GM18517 (cell line): ENCODE measurements around the gene RAD54L.
"Not testable (repeated sequence)": the region's sequence is repeated elsewhere in the genome, so short reads cannot be mapped to it uniquely, and the experiment has no call there.

Source experiments
- ATAC-seq: cut with Tn5 transposase; IDR thresholded peaks from one replicate; pipeline ENCODE4 v1.9.1; 2021; ENCODE audit warnings: mild to moderate bottlenecking, moderate library complexity; ENCODE audit not compliant: unreplicated experiment

Gene RAD54L

DNA sequence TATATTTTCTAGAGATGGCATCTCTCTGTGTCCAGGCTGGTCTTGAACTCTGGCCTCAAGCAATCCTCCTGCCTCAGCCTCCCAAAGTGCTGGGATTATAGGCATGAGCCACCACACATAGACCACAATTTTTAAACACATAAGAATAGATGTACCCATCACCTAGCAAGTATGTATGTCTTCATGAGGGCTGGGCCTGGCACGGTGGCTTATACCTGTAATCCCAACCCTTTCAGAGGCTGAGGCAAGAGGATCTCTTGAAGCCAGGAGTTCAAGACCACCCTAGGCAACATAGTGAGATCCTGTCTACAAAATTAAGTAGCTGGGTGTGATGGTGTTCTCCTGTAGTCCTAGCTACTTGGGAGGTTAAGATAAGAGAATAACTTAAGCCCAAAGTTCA lies 69.8 kb downstream of the RAD54L start:
- no peak for ATAC-seq

DNA sequence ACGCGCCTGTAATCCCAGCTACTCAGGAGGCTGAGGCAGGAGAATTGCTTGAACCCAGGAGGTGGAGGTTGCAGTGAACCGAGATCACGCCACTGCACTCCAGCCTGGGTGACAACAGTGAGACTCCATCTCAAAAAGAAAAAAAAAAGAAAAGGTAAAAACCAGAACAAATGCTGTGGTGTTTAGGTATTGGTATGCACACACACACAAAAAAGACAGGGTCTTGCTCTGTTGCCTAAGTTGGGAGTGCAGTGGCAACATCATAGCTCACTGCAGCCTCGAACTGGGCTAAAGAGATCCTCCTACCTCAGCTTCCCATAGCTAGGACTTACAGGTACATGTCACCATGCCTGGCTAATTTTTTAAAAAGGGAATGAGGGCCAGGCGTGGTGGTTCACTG lies 71.7 kb downstream of the RAD54L start:
- ATAC-seq: not testable (repeated sequence)

DNA sequence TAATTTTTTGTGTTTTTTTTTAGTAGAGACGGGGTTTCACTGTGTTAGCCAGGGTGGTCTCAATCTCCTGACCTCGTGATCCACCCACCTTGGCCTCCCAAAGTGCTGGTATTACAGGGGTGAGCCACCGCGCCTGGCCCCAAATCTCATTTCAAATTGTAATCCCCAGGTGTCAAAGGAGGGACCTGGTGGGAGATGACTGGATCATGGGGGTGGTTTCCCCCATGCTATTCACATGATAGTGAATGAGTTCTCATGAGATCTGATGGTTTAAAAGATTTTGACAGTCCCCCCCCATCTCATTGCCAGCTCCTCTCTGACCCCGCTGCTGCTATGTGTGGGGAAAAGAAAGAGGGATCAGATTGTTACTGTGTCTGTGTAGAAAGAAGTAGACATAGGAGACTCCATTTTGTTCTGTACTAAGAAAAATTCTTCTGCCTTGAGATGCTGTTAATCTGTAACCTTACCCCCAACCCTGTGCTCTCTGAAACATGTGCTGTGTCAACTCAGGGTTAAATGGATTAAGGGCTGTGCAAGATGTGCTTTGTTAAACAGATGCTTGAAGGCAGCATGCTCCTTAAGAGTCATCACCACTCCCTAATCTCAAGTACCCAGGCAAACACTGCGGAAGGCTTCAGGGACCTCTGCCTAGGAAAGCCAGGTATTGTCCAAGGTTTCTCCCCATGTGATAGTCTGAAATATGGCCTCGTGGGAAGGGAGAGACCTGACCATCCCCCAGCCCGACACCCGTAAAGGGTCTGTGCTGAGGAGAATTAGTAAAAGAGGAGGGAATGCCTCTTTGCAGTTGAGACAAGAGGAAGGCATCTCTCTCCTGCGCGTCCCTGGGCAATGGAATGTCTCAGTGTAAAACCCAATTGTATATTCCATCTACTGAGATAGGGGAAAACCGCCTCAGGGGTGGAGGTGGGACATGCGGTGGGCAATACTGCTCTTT lies 72.7 kb downstream of the RAD54L start:
- not testable (repeated sequence) for ATAC-seq

DNA sequence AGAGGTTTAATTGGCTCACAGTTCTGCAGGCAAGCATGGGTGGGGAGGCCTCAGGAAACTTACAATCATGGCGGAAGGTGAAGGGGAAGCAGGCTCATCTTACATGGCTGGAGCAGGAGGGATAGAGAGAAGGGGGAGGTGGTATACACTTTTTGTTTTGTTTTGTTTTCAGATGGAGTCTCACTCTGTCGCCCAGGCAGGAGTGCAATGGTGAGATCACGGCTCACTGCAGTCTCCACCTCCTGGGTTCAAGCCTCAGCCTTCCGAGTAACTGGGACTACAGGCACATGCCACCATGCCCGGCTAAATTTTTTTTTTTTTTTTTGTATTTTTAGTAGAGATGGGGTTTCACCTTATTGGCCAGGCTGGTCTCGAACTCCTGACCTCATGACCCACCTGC lies 74.6 kb downstream of the RAD54L start:
- ATAC-seq: not testable (repeated sequence)

DNA sequence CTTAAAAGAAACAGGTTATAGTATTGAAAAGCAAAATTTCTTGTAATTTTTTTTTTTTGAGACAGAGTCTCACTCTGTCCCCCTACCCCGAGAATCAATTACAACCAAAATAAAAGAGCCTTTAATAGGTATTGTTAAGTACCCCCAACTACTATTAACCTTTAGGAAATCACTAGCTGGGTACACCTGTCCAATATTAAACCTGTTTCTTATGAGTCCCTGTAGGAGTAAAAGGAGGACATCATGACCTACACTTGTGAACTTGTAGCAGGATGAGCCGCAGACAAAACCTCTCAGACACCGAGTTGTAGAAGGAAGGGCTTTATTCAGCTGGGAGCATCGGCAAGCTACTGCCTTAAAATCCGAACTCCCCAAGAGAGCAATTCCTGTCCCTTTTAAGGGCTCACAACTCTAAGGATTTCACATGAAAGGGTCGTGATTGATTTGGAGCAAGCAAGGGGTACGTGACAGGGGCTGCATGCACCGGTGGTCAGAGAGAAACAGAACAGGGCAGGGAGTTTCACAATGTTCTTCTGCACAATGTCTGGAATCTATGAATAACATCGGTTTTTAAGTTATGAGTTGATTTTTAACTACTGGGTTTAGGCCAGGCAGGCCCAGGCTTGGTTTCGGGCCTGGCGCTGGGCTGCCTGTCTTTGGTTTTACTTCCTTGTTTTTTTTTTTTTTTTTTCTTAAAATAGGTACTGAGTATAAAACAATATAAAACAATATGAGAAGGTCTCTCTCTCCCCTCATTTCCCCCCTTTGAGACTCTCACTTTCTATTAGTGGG lies 77.9 kb downstream of the RAD54L start:
- peak; percentile 64 for ATAC-seq
